H9 (cell line): Measurements from ENCODE around the gene BICDL1. TPM values are rescaled to one million over a fixed set of nuclear protein-coding genes. Genes with fewer than 3 reads are reported as not detected.

Experiments
- DNase-seq: peaks from one replicate; pipeline ENCODE4 v3.0.0-alpha.2; 2017
- H2AFZ ChIP-seq: one replicate; pipeline ENCODE4 v1.6.1; 2013; ENCODE audit warnings: mild to moderate bottlenecking, low read length, control low read depth, moderate library complexity
- H2AK5ac ChIP-seq: 2 replicates; pipeline ENCODE4 v1.6.1; 2013; ENCODE audit warnings: low read length, control low read depth, mixed read lengths; ENCODE audit not compliant: insufficient read length
- H2BK120ac ChIP-seq: one replicate; pipeline ENCODE4 v1.6.1; 2013; ENCODE audit warnings: low read depth, mild to moderate bottlenecking, low read length, control low read depth, inconsistent platforms; ENCODE audit not compliant: poor library complexity, severe bottlenecking
- H2BK12ac ChIP-seq: 2 replicates; pipeline ENCODE4 v1.6.1; 2013; ENCODE audit warnings: low read length, control low read depth, mixed read lengths, low read depth; ENCODE audit not compliant: insufficient read length
- H2BK15ac ChIP-seq: 2 replicates; pipeline ENCODE4 v1.6.1; 2013; ENCODE audit warnings: low read depth, low read length, control low read depth
- H2BK20ac ChIP-seq: one replicate; pipeline ENCODE4 v1.6.1; 2013; ENCODE audit warnings: low read depth, mild to moderate bottlenecking, low read length, control low read depth, inconsistent platforms; ENCODE audit not compliant: poor library complexity, severe bottlenecking
- H2BK5ac ChIP-seq: 2 replicates; pipeline ENCODE4 v1.6.1; 2013; ENCODE audit warnings: low read length, control low read depth, mixed read lengths; ENCODE audit not compliant: insufficient read length
- H3K14ac ChIP-seq: 2 replicates; pipeline ENCODE4 v1.6.1; 2013; ENCODE audit warnings: low read length, control low read depth; ENCODE audit not compliant: insufficient read depth
- H3K18ac ChIP-seq: 2 replicates; pipeline ENCODE4 v1.6.1; 2013; ENCODE audit warnings: low read depth, mild to moderate bottlenecking, mixed read lengths, low read length, control low read depth; ENCODE audit not compliant: insufficient read length
- H3K23ac ChIP-seq: 2 replicates; pipeline ENCODE4 v1.6.1; 2013; ENCODE audit warnings: low read length, control low read depth, mixed read lengths, low read depth; ENCODE audit not compliant: insufficient read length
- H3K23me2 ChIP-seq: 2 replicates; pipeline ENCODE4 v1.6.1; 2013; ENCODE audit warnings: low read depth, mild to moderate bottlenecking, mixed read lengths, low read length, control low read depth; ENCODE audit not compliant: insufficient read length, poor library complexity, severe bottlenecking
- H3K27ac ChIP-seq: 2 replicates; pipeline ENCODE4 v1.5.1; 2013; ENCODE audit warnings: low read length, control low read depth, mixed read lengths, low read depth; ENCODE audit not compliant: insufficient read length
- H3K27me3 ChIP-seq: 2 replicates; pipeline ENCODE4 v1.6.1; 2013; ENCODE audit warnings: low read length, control low read depth, inconsistent platforms; ENCODE audit not compliant: insufficient read depth
- H3K4ac ChIP-seq: 2 replicates; pipeline ENCODE4 v1.6.1; 2013; ENCODE audit warnings: low read depth, mild to moderate bottlenecking, control low read depth, inconsistent platforms, low read length, moderate library complexity
- H3K4me1 ChIP-seq: 2 replicates; pipeline ENCODE4 v1.6.1; 2013; ENCODE audit warnings: low read length, control low read depth, inconsistent platforms; ENCODE audit not compliant: insufficient read depth
- H3K4me2 ChIP-seq: 2 replicates; pipeline ENCODE4 v1.6.1; 2013; ENCODE audit warnings: low read length, control low read depth, mixed read lengths; ENCODE audit not compliant: insufficient read length, insufficient read depth
- H3K56ac ChIP-seq: 2 replicates; pipeline ENCODE4 v1.6.1; 2013; ENCODE audit warnings: low read depth, mild to moderate bottlenecking, mixed read lengths, low read length, control low read depth; ENCODE audit not compliant: insufficient read length
- H3K79me1 ChIP-seq: 2 replicates; pipeline ENCODE4 v1.6.1; 2013; ENCODE audit warnings: low read depth, mild to moderate bottlenecking, moderate library complexity, low read length, control low read depth, inconsistent platforms; ENCODE audit not compliant: insufficient read depth, poor library complexity, severe bottlenecking
- H3K79me2 ChIP-seq: 2 replicates; pipeline ENCODE4 v1.6.1; 2013; ENCODE audit warnings: low read length, control low read depth, inconsistent platforms; ENCODE audit not compliant: insufficient read depth
- H3K9ac ChIP-seq: 2 replicates; pipeline ENCODE4 v1.6.1; 2013; ENCODE audit warnings: low read length, control low read depth, mixed read lengths; ENCODE audit not compliant: insufficient read length; ENCODE audit errors: extremely low read depth
- H3K9me3 ChIP-seq: one replicate; pipeline ENCODE4 v1.6.1; 2013; ENCODE audit warnings: low read depth, low read length, inconsistent platforms; ENCODE audit not compliant: control insufficient read depth
- H3T11ph ChIP-seq: one replicate; pipeline ENCODE4 v1.6.1; 2013; ENCODE audit warnings: mild to moderate bottlenecking, low read length, control low read depth, inconsistent platforms
- H4K20me1 ChIP-seq: one replicate; pipeline ENCODE4 v1.6.1; 2013; ENCODE audit not compliant: control insufficient read depth, insufficient read length, insufficient read depth
- H4K5ac ChIP-seq: 2 replicates; pipeline ENCODE4 v1.6.1; 2013; ENCODE audit warnings: low read depth, mild to moderate bottlenecking, mixed read lengths, low read length, control low read depth; ENCODE audit not compliant: insufficient read length
- H4K8ac ChIP-seq: replicated peaks from 2 replicates; pipeline ENCODE4 v1.6.1; 2013; ENCODE audit warnings: low read length, control low read depth, mixed read lengths, low read depth; ENCODE audit not compliant: insufficient read length
- H4K91ac ChIP-seq: 2 replicates; pipeline ENCODE4 v1.6.1; 2013; ENCODE audit warnings: low read depth, mild to moderate bottlenecking, moderate library complexity, mixed read lengths, low read length, control low read depth; ENCODE audit not compliant: insufficient read length
- H3K27ac Mint-ChIP-seq, 3 experiments: 2 replicates in 2 of 3; 3 replicates in 1 of 3; pipeline ENCODE4 v1.8.0; 2020 to 2021; ENCODE audit warnings: mixed read lengths in 3 of 3, mild to moderate bottlenecking in 1 of 3, moderate library complexity in 1 of 3
- H3K27me3 Mint-ChIP-seq: 2 replicates; pipeline ENCODE4 v1.8.0; 2021; ENCODE audit warnings: low read depth, mild to moderate bottlenecking, moderate library complexity, mixed read lengths
- H3K36me3 Mint-ChIP-seq, 3 experiments: 2 replicates in 2 of 3; 3 replicates in 1 of 3; pipeline ENCODE4 v1.8.0; 2020 to 2021; ENCODE audit warnings: low read depth in 3 of 3, mixed read lengths in 3 of 3; ENCODE audit not compliant: insufficient read depth in 1 of 3
- H3K4me1 Mint-ChIP-seq, 2 experiments: 2 replicates each; pipeline ENCODE4 v1.8.0; 2020; ENCODE audit warnings: mixed read lengths in 2 of 2
- H3K4me3 Mint-ChIP-seq, 2 experiments: 2 replicates in 1 of 2; 3 replicates in 1 of 2; pipeline ENCODE4 v1.8.0; 2020 to 2021; ENCODE audit warnings: mild to moderate bottlenecking in 2 of 2, mixed read lengths in 2 of 2, moderate library complexity in 1 of 2
- H3K9me3 Mint-ChIP-seq, 2 experiments: 2 replicates in 1 of 2; 3 replicates in 1 of 2; pipeline ENCODE4 v1.8.0; 2020; ENCODE audit warnings: mild to moderate bottlenecking in 2 of 2, mixed read lengths in 2 of 2, moderate library complexity in 1 of 2
- CTCF ChIP-seq: fragments of 200-600 bp; sonication (generic); conservative IDR thresholded peaks from 3 replicates; pipeline ENCODE4 v1.8.0; 2021; ENCODE audit warnings: antibody characterized with exemption, mild to moderate bottlenecking
- WGBS: extraction: QIAGEN DNeasy Blood & Tissue Kit; methylation state at CpG from one replicate; pipeline ENCODE4 v1.1.7; 2013; ENCODE audit warnings: missing lambda C conversion rate, low lambda C conversion rate, mixed read lengths; ENCODE audit not compliant: insufficient read length; ENCODE audit errors: extremely low coverage; 5-methylcytosine and 5-hydroxymethylcytosine counted together
- total RNA-seq: library from RNA; stranded (reverse); gene quantifications from 2 replicates; pipeline ENCODE4 v1.2.1, GENCODE V29; 2021

The BICDL1 gene
- total RNA-seq, 1 experiment from 2014 or later = 13.8 TPM

GRCh38 chr12:120039711-120040110 lies 50.7 kb downstream of the BICDL1 start:
- H2BK12ac ChIP-seq = no peak overlapping the region
- no peak overlapping the region for H4K5ac ChIP-seq
- no peak overlapping the region for H3K14ac ChIP-seq
- Mint-ChIP-seq H3K36me3 (no peaks in the 10 kb centered on the region; a peak in 1 of 7 replicates), H3K4me3 (peak overlapping the region in 1 of 2 experiments; percentile 31; a peak in 1 of 5 replicates), H3K9me3 (no peaks in the 10 kb centered on the region; a peak in 1 of 5 replicates), H3K27ac (peak overlapping the region in 2 of 3 experiments; percentile 73 to 81; a peak in 3 of 7 replicates), H3K27me3 (no peaks in the 10 kb centered on the region), H3K4me1 (peaks cover 17 to 38% of the 10 kb centered on the region in 2 experiments)
- DNase-seq = no peak
- H3T11ph ChIP-seq = no peak overlapping the region
- H3K18ac ChIP-seq = no peak overlapping the region
- no peak overlapping the region for H3K56ac ChIP-seq
- no peaks in the 10 kb centered on the region for H3K9me3 ChIP-seq
- no peak overlapping the region for H2BK5ac ChIP-seq
- H2AFZ ChIP-seq = no peak overlapping the region
- H3K27ac ChIP-seq = no peak overlapping the region
- no peak for TF ChIP-seq CTCF
- no peaks in the 10 kb centered on the region for H3K27me3 ChIP-seq
- no peak overlapping the region for H3K4ac ChIP-seq
- no peaks in the 10 kb centered on the region for H3K79me1 ChIP-seq
- no peaks in the 10 kb centered on the region for H3K23me2 ChIP-seq
- H3K79me2 ChIP-seq = no peaks in the 10 kb centered on the region
- H4K8ac ChIP-seq = no peak overlapping the region
- no peak overlapping the region for H2BK20ac ChIP-seq
- no peak overlapping the region for H3K23ac ChIP-seq
- no peak overlapping the region for H3K9ac ChIP-seq
- no peaks in the 10 kb centered on the region for H4K20me1 ChIP-seq
- no peaks in the 10 kb centered on the region for H3K4me1 ChIP-seq
- H2BK15ac ChIP-seq = no peak overlapping the region
- no peak overlapping the region for H4K91ac ChIP-seq
- no peak overlapping the region for H3K4me2 ChIP-seq
- H2BK120ac ChIP-seq = no peak overlapping the region
- no peak overlapping the region for H2AK5ac ChIP-seq
- WGBS = no CpG with 5 or more reads among the region's 3 CpGs
